C4-2B (cell line): ENCODE measurements around the gene ELMO1.

Experiments used
- CTCF ChIP-seq: fragments of 450-650 bp; conservative IDR thresholded peaks from 2 replicates; pipeline ENCODE4 v1.5.1; 2017; ENCODE audit warnings: mild to moderate bottlenecking
- ZFX ChIP-seq: fragments of 450-650 bp; IDR thresholded peaks from 2 replicates; pipeline ENCODE4 v1.6.1; 2017

GRCh38 chr7:37104822-37105518, 343.7 kb downstream of the ELMO1 start:
- no peak for TF ChIP-seq ZFX
- no peak for TF ChIP-seq CTCF
